Measurements from ENCODE around the gene LLGL2.

GRCh38 chr17:75514299-75514918, 11.1 kb upstream of the LLGL2 start:
- TF ChIP-seq, protein P1, sequence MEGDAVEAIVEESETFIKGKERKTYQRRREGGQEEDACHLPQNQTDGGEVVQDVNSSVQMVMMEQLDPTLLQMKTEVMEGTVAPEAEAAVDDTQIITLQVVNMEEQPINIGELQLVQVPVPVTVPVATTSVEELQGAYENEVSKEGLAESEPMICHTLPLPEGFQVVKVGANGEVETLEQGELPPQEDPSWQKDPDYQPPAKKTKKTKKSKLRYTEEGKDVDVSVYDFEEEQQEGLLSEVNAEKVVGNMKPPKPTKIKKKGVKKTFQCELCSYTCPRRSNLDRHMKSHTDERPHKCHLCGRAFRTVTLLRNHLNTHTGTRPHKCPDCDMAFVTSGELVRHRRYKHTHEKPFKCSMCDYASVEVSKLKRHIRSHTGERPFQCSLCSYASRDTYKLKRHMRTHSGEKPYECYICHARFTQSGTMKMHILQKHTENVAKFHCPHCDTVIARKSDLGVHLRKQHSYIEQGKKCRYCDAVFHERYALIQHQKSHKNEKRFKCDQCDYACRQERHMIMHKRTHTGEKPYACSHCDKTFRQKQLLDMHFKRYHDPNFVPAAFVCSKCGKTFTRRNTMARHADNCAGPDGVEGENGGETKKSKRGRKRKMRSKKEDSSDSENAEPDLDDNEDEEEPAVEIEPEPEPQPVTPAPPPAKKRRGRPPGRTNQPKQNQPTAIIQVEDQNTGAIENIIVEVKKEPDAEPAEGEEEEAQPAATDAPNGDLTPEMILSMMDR (IDR thresholded peaks at IDR 0.05) = no peak
- TF ChIP-seq POLR2A (IDR thresholded peaks at IDR 0.05) = no peak
